Thyroid gland (tissue), 4 donors: Measurements from ENCODE around the gene PPM1H. TPM values are rescaled to one million over a fixed set of nuclear protein-coding genes. Genes with fewer than 3 reads are reported as not detected.

Experiments
- DNase-seq, 2 donors: peaks; one replicate each; pipeline ENCODE4 v3.0.0-alpha.2; 2019
- H3K27ac ChIP-seq, 3 donors: fragments of 200-600 bp; sonication (generic); 1 replicate in 2 of 3; 2 replicates in 1 of 3; pipeline ENCODE4 v1.5.1; 2016 to 2019; ENCODE audit warnings: mild to moderate bottlenecking in 1 of 3, moderate library complexity in 1 of 3
- H3K27me3 ChIP-seq: fragments of 200-600 bp; sonication (generic); one replicate; pipeline ENCODE4 v1.5.1; 2019
- H3K36me3 ChIP-seq, 2 donors: fragments of 200-600 bp; sonication (generic); one replicate each; pipeline ENCODE4 v1.5.1; 2016 to 2019
- H3K4me1 ChIP-seq, 2 donors: fragments of 200-600 bp; sonication (generic); one replicate each; pipeline ENCODE4 v1.5.1; 2017 to 2019
- H3K4me3 ChIP-seq, 3 donors: fragments of 200-600 bp; sonication (generic); replicated peaks in 1 of 3; 1 replicate in 2 of 3; 2 replicates in 1 of 3; pipeline ENCODE4 v1.5.1; 2016; ENCODE audit warnings: mild to moderate bottlenecking in 1 of 3
- H3K9me3 ChIP-seq: fragments of 200-600 bp; sonication (generic); one replicate; pipeline ENCODE4 v1.5.1; 2017
- POLR2A ChIP-seq, 2 donors: fragments of 450-650 bp; IDR thresholded peaks; one replicate each; pipeline ENCODE4 v1.6.1; 2017; ENCODE audit warnings: antibody characterized with exemption in 2 of 2, mild to moderate bottlenecking in 2 of 2, moderate library complexity in 1 of 2
- WGBS, 2 donors: methylation state at CpG; one replicate each; pipeline ENCODE4 v1.1.5; 2017; 5-methylcytosine and 5-hydroxymethylcytosine counted together
- intact Hi-C: fragments of 100-400 bp; cut with DNase I; formaldehyde crosslinking; loops from one replicate; pipeline ENCODE4 v1.15.1; 2023
- total RNA-seq, 4 donors: library from RNA; depleted of rRNA; stranded (reverse); fragments of >200 nt; gene quantifications; one replicate each; pipeline ENCODE4 v1.2.3, GENCODE V29; 2016
- TF ChIP-seq, protein P1 (sequence below), 6 experiments: fragments of 200-600 bp in 3 of 6; fragments of 450-650 bp in 3 of 6; sonication (generic) in 3 of 6; IDR thresholded peaks; one replicate each; pipeline ENCODE4 v1.5.1; 2016 to 2019; ENCODE audit warnings: antibody characterized with exemption in 6 of 6, mild to moderate bottlenecking in 2 of 6, inconsistent platforms in 1 of 6, moderate library complexity in 1 of 6

PPM1H gene
- total RNA-seq, 4 donors from 2014 or later: 3.9 to 12.7 (median 9.0) TPM

DNA sequence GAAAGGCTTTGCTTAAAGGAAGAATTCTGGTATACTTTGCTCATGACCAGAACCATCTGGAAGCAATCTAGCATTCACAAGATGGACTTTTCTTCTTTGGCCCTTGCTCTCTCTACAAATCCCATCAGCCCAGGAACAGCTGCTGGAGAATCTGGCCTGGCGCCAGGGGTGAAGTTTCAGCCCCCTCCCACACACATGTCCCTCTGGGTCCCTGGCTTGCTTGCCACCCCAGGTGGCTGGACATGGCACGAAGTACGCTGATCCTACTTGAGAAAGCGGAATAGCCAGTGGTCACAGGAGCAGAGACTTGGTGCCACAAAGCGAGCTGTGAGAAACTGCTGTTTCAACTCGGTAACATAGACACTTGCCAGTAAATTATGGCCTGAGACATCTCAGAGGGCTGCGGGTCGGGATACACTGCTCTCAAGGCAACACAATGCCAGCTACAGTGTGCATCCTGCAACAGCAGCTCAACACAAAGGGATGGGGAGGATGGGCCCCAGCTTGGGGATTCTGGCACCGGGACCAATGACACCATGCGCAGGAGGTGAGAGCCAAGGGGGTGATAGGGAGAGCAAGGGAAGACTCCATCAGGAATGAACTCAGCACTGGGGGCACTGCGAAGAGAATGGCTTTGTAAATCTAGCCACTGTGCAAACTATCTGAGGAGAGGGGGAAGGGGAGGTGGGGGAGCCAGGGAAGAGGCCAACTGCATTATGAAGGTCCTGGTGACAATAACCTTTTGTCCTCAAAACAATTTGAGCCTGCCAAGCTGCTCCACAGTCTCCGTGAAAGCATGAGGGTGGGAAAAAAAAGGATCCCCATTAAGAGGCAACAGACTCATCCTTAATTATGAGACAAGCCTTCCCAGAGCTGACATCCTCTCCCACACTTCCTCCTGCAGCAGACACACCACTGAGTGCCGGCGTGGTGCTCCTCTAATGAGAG, 219.9 kb downstream of the PPM1H start:
- peak overlapping the region; percentile 95 to 99 (median 95) for H3K27ac ChIP-seq
- no peaks in the 10 kb centered on the region for H3K9me3 ChIP-seq
- no peaks in the 10 kb centered on the region for H3K36me3 ChIP-seq
- intact Hi-C loops: no loop called here
- 66 to 82% methylated on average over 14 of the region's 14 CpGs for WGBS, 2 donors
- H3K4me1 ChIP-seq: peaks cover 71 to 83% of the 10 kb centered on the region in 2 donors
- H3K27me3 ChIP-seq: no peaks in the 10 kb centered on the region
- no peak overlapping the region for H3K4me3 ChIP-seq
- TF ChIP-seq, protein P1, sequence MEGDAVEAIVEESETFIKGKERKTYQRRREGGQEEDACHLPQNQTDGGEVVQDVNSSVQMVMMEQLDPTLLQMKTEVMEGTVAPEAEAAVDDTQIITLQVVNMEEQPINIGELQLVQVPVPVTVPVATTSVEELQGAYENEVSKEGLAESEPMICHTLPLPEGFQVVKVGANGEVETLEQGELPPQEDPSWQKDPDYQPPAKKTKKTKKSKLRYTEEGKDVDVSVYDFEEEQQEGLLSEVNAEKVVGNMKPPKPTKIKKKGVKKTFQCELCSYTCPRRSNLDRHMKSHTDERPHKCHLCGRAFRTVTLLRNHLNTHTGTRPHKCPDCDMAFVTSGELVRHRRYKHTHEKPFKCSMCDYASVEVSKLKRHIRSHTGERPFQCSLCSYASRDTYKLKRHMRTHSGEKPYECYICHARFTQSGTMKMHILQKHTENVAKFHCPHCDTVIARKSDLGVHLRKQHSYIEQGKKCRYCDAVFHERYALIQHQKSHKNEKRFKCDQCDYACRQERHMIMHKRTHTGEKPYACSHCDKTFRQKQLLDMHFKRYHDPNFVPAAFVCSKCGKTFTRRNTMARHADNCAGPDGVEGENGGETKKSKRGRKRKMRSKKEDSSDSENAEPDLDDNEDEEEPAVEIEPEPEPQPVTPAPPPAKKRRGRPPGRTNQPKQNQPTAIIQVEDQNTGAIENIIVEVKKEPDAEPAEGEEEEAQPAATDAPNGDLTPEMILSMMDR (IDR thresholded peaks at IDR 0.05): no peak
- no peak for TF ChIP-seq POLR2A (IDR thresholded peaks at IDR 0.05)
- DNase-seq: peak; percentile 42 to 49

DNA sequence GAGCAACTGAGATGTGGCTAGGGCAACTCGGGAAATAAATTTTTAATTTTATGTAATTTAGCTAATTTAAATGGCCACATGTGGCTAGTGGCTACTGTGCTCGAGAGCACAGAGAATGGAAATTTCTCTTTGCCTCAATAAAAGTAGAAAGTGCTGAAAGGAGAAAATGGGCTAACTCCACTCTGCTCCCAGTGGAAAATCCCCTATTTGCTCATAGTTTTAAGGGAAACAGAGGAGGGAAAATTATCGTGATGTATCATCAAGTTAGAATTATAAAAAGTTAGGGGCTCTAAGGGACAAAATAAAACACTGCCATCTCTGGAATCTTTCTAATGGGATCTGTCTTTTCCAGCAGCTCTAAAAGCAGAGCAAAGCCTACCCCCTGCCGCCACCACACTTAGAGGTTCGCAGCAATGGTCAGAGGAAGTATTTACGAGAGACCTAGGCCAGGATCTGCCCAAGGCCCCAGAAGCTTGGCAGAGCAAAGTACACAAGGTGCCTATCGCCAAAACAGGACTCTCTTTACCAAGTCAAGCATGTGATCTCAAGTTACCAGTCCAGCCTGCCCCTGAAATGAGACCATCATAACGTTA, 220.7 kb downstream of the PPM1H start:
- peaks cover 67 to 83% of the 10 kb centered on the region in 2 donors for H3K4me1 ChIP-seq
- TF ChIP-seq, protein P1 (IDR thresholded peaks at IDR 0.05): no peak
- peak in 1 of 2 donors; percentile 35 for TF ChIP-seq POLR2A (IDR thresholded peaks at IDR 0.05)
- H3K4me3 ChIP-seq: no peak overlapping the region
- H3K36me3 ChIP-seq: no peaks in the 10 kb centered on the region
- intact Hi-C loops: no loop called here
- peak overlapping the region; percentile 95 to 99 (median 95) for H3K27ac ChIP-seq
- WGBS, 2 donors: 52 to 53% methylated on average over 8 of the region's 8 CpGs
- DNase-seq: peak; percentile 71 to 74
- H3K9me3 ChIP-seq: no peaks in the 10 kb centered on the region
- H3K27me3 ChIP-seq: no peaks in the 10 kb centered on the region

DNA sequence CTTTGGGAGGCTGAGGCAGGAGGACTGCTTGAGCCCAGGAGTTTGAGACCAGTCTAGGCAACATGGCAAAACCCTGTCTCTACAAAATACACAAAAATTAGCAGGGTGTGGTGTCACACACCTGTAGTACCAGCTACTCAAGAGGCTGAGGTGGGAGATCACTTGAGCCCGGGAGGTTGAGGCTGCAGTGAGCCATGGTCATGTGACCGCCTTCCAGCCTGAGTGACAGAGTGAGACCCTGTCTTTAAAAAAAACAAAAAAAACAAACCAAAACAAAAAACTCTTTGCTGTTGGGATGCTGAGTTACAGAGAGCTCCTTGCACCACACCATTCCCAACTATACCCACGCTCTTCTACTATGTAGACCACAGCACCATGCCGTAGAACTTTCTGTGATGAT, 221.2 kb downstream of the PPM1H start:
- no peak for DNase-seq
- 96 to 97% methylated on average over 4 of the region's 4 CpGs for WGBS, 2 donors
- TF ChIP-seq, protein P1 (IDR thresholded peaks at IDR 0.05): no peak
- TF ChIP-seq POLR2A (IDR thresholded peaks at IDR 0.05): no peak
- Histone ChIP-seq H3K27ac (peak overlapping the region; percentile 95 to 99 (median 95)), H3K27me3 (no peaks in the 10 kb centered on the region), H3K4me3 (no peak overlapping the region), H3K36me3 (no peaks in the 10 kb centered on the region), H3K9me3 (no peaks in the 10 kb centered on the region), H3K4me1 (peaks cover 67 to 83% of the 10 kb centered on the region in 2 donors)
- intact Hi-C loops: no loop called here

DNA sequence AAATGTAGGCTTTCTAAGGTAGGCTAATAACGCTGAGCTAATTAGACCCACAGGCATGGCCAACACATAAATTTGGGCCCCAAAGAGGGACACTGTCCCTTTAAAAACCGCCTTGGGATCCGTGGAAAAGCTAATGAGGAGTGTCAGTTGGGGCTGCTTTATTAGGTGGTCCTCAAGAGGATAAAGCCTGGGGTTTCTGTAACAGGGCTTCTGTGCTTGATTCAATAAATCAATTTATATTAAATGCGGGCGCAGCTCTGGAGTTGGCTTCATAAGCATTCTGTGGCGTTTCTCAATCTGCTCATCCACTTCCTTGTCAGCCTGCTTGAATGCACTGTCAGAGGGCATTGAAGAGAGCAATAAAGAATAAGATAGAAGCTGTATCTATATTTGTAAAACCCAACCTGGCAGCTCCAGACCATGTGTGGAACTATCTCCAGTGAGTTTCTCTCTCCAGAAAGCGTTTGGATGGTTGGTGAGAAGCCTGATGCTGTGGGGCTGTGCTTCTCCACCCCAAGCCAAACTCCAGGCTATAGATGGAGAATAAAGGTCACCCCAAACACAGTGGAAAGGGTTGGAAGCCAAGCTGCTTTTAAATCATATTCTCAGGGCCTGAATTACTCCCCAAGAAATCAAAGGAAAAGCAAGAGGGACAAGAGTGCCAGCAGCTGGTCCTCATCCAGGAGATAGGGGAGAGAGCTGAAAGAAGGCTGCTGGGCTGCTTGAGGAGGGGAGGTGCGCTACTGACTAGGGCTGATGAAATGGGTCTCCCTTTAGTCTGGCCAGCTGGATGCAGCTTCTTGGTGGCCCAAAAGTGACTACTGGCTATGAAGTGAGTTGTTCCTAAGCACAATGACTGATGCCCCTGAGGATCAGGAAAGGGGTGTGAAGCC, 222.0 kb downstream of the PPM1H start:
- Histone ChIP-seq H3K36me3 (no peaks in the 10 kb centered on the region), H3K9me3 (no peaks in the 10 kb centered on the region), H3K4me1 (peaks cover 61 to 78% of the 10 kb centered on the region in 2 donors), H3K27ac (peak overlapping the region; percentile 95 to 99 (median 95)), H3K4me3 (no peak overlapping the region), H3K27me3 (no peaks in the 10 kb centered on the region)
- no peak for TF ChIP-seq POLR2A (IDR thresholded peaks at IDR 0.05)
- TF ChIP-seq, protein P1 (IDR thresholded peaks at IDR 0.05): no peak
- no peak for DNase-seq
- WGBS, 2 donors: 86 to 88% methylated on average over 8 of the region's 8 CpGs
- intact Hi-C loops: no loop called here
